ENCODE results near the gene SIGLEC10.

SIGLEC10 gene

DNA sequence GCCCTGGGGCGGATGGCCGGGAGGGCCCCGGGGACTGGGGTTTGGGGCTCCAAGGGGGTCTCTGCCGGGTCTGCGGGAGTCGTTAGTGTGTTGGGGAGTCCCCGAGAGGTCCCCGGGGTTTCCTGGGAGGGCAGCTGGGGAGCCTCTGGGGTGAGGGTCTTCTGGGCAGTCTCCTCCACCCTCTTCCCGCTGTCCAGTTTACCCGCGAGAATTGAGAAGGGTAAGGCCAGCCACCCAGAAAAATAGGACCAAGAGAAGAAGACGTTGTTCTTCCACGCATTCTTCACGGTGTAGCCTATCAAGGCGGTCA is 50.2 kb downstream of the SIGLEC10 start:
- DNase-seq (ENCODE audit: low read depth in 2 of 2, low spot score in 1 of 2): no peak

DNA sequence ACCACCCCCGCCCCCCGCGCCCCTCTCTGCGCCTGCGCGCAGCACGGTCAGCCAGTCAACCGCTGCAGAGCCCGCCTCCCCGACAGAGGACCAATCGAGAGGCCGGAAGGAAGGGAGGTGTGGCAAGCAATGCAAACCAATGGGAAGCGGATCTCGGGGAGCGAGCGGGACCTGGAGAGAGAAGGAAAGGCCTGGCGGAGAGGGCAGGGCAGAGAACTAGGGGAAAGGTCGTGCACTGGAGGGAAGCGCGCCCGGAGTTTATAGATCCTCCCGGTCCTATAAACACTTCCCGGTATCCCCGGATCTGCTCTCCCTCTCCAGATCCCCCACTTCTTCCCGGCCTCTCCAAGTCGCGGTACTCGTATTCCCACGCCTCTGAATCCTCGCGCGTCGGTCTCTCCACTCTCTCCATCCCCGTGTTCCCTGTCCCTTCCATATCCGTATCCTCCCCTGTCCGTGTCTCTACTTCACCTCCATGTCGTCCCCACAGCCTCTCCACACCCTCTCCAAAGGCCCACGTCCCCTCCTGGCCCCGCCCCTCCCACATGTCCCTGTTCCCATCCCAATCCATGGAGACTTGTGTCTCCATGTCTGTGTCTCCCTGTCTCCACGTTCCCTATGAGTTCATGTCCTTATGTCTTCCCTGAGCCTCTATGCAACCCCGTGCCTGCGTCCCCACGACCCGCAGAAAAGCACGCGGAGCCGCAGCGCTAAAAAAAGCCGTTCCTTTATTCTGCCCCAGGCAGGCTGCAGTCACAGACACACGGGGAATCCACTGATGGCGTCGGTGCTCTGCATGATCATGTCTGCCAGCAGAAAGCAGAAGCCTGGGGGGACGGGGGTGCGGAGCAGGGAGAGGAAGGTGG is 50.8 kb downstream of the SIGLEC10 start:
- peak; percentile 83 to 89 for DNase-seq (ENCODE audit: low read depth in 2 of 2, low spot score in 1 of 2)

DNA sequence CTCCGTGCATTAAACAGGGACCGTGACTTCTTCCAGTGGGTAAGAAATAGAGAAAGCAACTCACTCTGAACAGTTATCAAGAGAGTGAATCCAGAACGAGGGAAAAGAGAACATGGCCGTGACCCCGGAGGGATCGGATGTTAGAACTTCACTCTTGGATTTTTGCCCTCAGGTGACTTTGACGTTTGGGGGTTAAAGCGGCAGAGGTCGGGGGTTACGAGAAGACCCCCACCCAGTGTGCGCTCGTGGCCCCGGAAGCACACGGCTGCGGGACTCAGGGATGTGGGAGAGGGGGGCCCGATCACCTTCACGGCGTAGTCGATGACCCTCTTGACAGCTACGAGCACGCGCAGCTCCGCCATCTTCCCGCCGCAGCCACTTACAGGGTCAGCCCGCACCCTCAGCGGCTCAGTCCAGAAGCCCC is 51.5 kb downstream of the SIGLEC10 start, which contains the start of gene ETFB:
ETFB (minus strand) TSS at position 424 of the 424 bp plus-strand sequence; CDS start at position 362, 62 bp downstream.
- no peak for DNase-seq (ENCODE audit: low read depth in 2 of 2, low spot score in 1 of 2)

DNA sequence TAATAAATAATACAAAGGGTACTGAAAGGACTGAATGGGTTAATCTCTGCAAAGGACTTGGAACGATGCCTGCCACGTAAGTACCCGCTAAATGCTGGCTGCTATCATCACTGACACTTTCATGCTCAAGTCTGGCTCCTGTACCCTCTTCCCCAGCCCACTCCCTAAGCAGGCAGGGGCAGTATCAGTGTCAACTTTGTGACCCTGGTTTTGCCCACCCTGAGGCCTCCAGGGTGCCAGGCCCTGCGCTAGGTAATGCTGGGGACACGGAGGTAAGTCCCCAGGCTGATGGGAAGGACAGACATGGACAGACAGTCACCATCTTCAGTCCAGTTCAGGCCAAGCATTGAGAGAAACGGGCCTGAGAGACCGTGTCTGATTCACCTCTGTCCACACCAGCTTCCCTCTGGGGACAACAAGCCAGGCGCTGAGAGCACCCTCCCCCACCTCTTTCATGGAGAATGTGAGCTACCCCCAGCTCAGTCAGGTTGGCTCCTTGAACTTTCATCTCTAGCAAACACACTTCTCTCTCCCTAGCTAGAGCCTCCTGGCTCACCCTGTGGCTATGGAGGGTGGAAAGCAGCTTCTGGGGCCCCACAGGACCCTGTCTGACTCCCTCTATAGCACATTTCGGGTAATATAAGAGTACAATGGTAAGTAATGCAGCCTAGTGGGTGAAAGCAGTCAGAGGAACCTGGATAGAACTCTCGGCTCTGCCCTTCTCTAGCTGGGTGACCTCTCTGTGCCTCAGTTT is 52.1 kb downstream of the SIGLEC10 start:
- DNase-seq (ENCODE audit: low read depth in 2 of 2, low spot score in 1 of 2): no peak

DNA sequence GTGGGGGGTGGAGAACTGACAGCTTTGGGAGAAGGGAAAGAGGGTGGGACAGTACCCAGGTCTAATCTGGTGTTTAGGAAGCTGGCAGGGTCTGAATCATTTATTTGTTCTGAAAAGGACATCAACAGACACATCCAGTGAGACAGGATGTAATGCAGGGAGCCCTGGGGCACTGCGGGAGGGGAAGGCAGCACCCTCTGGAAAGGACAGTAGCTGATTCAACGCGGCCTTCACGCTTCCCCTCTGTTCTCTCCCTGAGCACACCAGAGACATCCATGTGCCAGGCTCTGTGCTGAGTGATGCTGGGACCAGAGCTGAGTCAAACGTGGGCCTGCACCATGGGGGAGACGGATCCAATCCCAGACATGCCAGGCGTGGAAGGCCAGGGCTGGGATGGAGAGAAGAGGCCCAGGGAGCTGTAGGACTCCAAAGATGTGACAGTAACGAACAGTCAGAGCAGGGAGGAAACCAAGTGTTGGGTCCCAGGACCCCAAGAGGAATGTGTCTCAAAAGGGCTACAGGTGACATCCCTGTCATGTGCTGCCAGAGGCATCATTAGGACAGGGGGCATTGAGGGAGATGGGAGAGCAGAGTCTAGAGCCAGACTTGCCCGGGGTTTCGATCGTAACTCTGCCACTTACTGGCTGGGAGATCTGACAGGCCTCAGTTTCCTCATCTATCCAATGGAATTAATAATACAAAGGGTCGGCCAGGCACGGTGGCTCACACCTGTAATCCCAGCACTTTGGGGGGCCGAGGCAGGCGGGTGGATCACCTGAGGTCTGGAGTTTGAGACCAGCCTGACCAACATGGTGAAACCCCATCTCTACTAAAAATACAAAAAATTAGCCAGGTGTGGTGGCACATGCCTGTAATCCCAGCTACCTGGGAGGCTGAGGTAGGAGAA is 53.0 kb downstream of the SIGLEC10 start:
- DNase-seq (ENCODE audit: low read depth in 2 of 2, low spot score in 1 of 2): no peak

DNA sequence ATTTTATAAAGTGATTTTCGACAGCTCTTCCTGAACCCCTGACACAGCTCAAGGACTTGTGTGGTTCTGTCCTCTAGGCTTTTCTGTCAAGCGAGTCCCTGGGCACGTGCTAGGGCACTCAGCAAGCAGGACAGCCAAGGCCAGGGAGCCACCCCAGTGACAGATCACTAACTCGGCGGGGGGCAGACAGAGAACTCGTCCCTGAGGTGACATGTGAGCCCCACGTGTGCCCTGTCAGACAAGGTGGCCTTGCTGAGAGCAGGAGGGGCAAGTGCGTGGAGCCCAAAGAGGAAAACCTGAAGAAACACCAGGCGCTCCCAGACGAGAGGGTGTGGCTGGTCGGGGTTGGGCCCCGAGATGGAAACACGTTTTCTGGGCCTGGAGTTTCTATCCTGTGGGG is 56.2 kb downstream of the SIGLEC10 start:
- no peak for DNase-seq (ENCODE audit: low read depth in 2 of 2, low spot score in 1 of 2)

All from stimulated activated CD8-positive, alpha-beta memory T cell treated with anti-CD3 and anti-CD28 coated beads, Interleukin-4, amount 100 ng/mL, for 4 hours (primary cell).